Transverse colon (tissue), 4 donors: Measurements from ENCODE around the gene REC114. TPM values are rescaled to one million over a fixed set of nuclear protein-coding genes. Genes with fewer than 3 reads are reported as not detected.
"Not testable (repeated sequence)": the region's sequence is repeated elsewhere in the genome, so short reads cannot be mapped to it uniquely, and the experiment has no call there.

ENCODE experiments used
- DNase-seq: peaks from one replicate; pipeline ENCODE4 v3.0.0-alpha.2; 2019
- H3K27ac ChIP-seq, 4 donors: fragments of 200-600 bp; sonication (generic); 2 replicates each; pipeline ENCODE4 v1.5.1; 2016 to 2018; ENCODE audit warnings: inconsistent platforms in 4 of 4
- H3K27me3 ChIP-seq: fragments of 200-600 bp; sonication (generic); 2 replicates; pipeline ENCODE4 v1.5.1; 2017; ENCODE audit warnings: inconsistent platforms
- H3K36me3 ChIP-seq, 4 donors: fragments of 200-600 bp; sonication (generic); 2 replicates each; pipeline ENCODE4 v1.5.1; 2017 to 2019; ENCODE audit warnings: inconsistent platforms in 4 of 4
- H3K4me1 ChIP-seq, 4 donors: fragments of 200-600 bp; sonication (generic); 2 replicates each; pipeline ENCODE4 v1.5.1; 2017 to 2020; ENCODE audit warnings: inconsistent platforms in 4 of 4
- H3K4me3 ChIP-seq, 4 donors: fragments of 200-600 bp; sonication (generic); 1 replicate in 1 of 4; 2 replicates in 3 of 4; pipeline versions ENCODE4 v1.5.1 to v1.6.1; 2017 to 2019; ENCODE audit warnings: inconsistent platforms in 4 of 4
- H3K9me3 ChIP-seq, 2 donors: fragments of 200-600 bp; sonication (generic); 2 replicates each; pipeline ENCODE4 v1.5.1; 2017 to 2019; ENCODE audit warnings: inconsistent platforms in 2 of 2
- EP300 ChIP-seq: sonication (generic); formaldehyde crosslinking; IDR thresholded peaks from one replicate; pipeline ENCODE4 v1.6.1; 2017; ENCODE audit warnings: antibody characterized with exemption, low read depth
- POLR2A ChIP-seq: fragments of 450-650 bp; IDR thresholded peaks from one replicate; pipeline ENCODE4 v1.6.1; 2016; ENCODE audit warnings: antibody characterized with exemption, mild to moderate bottlenecking, moderate library complexity
- POLR2AphosphoS5 ChIP-seq, 3 donors: sonication (generic); formaldehyde crosslinking; IDR thresholded peaks; one replicate each; pipeline ENCODE4 v1.6.1; 2016; ENCODE audit warnings: antibody characterized with exemption in 3 of 3
- WGBS, 2 donors: methylation state at CpG; one replicate each; pipeline ENCODE4 v1.1.5; 2018; ENCODE audit warnings: low coverage in 1 of 2; 5-methylcytosine and 5-hydroxymethylcytosine counted together
- in situ Hi-C, 4 donors: fragments of 200-750 bp; cut with MboI; loops; one replicate each; pipeline versions ENCODE4 v1.15.0 to v1.15.1; 2017; ENCODE audit warnings: low sequenced_read_pairs in 3 of 4, low pct_ligation_motif_present in 1 of 4, low pct_unique_long_range_greater_than_20kb in 1 of 4
- intact Hi-C: fragments of 100-400 bp; cut with DNase I; formaldehyde crosslinking; loops from one replicate; pipeline ENCODE4 v1.15.1; 2023; ENCODE audit warnings: low total_unique reads
- total RNA-seq, 4 donors: library from RNA; depleted of rRNA; stranded (reverse); fragments of >200 nt; gene quantifications; one replicate each; pipeline ENCODE4 v1.1.0, GENCODE V29; 2016
- TF ChIP-seq, protein P1 (sequence below), 5 experiments: fragments of 200-600 bp in 3 of 5; fragments of 450-650 bp in 2 of 5; sonication (generic) in 3 of 5; IDR thresholded peaks; 1 replicate in 2 of 5; 2 replicates in 3 of 5; pipeline ENCODE4 v1.5.1; 2016 to 2017; ENCODE audit warnings: antibody characterized with exemption in 5 of 5, inconsistent platforms in 3 of 5, mild to moderate bottlenecking in 2 of 5, moderate library complexity in 1 of 5

REC114 gene
- total RNA-seq, 4 donors from 2014 or later: not detected

DNA sequence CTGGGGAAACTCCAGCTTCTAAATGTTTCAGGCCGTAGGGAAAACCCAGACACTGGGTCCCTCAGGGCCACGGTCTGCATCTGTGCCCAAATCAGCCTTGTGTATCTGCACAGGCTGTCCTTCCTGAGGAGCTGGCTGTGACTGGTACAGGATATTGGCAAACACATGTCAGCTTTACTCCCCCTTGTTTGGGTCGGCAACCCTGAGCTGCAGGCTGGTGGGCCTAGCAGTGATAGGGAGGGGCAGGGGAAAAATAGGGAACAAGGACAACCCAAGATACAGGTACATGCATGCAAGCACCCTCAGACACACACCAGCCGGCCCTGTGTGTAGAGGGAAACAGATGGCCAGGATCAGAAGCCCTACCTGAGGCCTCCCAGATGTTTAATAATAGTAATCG is 45.5 kb upstream of the REC114 start:
- no peak for DNase-seq
- H3K9me3 ChIP-seq: no peaks in the 10 kb centered on the region
- no peak overlapping the region for H3K4me3 ChIP-seq
- TF ChIP-seq, protein P1, sequence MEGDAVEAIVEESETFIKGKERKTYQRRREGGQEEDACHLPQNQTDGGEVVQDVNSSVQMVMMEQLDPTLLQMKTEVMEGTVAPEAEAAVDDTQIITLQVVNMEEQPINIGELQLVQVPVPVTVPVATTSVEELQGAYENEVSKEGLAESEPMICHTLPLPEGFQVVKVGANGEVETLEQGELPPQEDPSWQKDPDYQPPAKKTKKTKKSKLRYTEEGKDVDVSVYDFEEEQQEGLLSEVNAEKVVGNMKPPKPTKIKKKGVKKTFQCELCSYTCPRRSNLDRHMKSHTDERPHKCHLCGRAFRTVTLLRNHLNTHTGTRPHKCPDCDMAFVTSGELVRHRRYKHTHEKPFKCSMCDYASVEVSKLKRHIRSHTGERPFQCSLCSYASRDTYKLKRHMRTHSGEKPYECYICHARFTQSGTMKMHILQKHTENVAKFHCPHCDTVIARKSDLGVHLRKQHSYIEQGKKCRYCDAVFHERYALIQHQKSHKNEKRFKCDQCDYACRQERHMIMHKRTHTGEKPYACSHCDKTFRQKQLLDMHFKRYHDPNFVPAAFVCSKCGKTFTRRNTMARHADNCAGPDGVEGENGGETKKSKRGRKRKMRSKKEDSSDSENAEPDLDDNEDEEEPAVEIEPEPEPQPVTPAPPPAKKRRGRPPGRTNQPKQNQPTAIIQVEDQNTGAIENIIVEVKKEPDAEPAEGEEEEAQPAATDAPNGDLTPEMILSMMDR (IDR thresholded peaks at IDR 0.05): no peak
- no peak for TF ChIP-seq POLR2AphosphoS5 (IDR thresholded peaks at IDR 0.05)
- no peak for TF ChIP-seq EP300
- no peak for TF ChIP-seq POLR2A
- intact Hi-C loops: no loop called here
- no peaks in the 10 kb centered on the region for H3K36me3 ChIP-seq
- WGBS, 2 donors: 69% methylated on average over 5 of the region's 5 CpGs; no CpG with 5 or more reads in 1 of the 2 donors
- H3K27ac ChIP-seq: no peak overlapping the region
- H3K27me3 ChIP-seq: peaks cover 10% of the 10 kb centered on the region
- H3K4me1 ChIP-seq: no peaks in the 10 kb centered on the region
- in situ Hi-C loops: no loop called here

DNA sequence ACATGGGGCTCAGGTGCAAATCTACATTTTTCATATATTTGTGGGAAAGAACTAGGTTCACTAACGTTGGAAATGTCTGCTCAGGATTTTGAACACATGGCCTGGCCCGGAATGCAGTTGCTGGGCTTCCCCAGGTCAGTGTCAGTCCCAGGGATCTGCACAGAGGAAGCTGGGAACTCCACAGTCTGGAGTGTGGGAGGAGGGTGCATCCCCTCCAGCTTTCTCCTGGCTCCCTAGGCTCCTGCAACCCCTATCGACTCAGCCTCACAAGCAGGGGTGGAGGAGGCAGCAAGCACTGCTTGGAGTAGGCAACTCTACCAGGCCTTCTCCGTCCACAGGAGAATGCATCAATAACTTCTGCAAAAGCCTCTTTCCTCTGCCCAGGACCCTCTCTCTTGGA is 44.1 kb upstream of the REC114 start:
- WGBS, 2 donors: 86 to 100% methylated on average over 1 to 4 of the region's 4 CpGs
- Histone ChIP-seq H3K27ac (no peak overlapping the region), H3K4me1 (no peaks in the 10 kb centered on the region), H3K27me3 (peaks cover 10% of the 10 kb centered on the region), H3K9me3 (no peaks in the 10 kb centered on the region), H3K4me3 (no peak overlapping the region), H3K36me3 (no peaks in the 10 kb centered on the region)
- intact Hi-C loops: no loop called here
- no peak for DNase-seq
- TF ChIP-seq POLR2AphosphoS5 (IDR thresholded peaks at IDR 0.05): no peak
- no peak for TF ChIP-seq POLR2A
- no peak for TF ChIP-seq EP300
- TF ChIP-seq, protein P1 (IDR thresholded peaks at IDR 0.05): no peak
- in situ Hi-C loops: no loop called here

DNA sequence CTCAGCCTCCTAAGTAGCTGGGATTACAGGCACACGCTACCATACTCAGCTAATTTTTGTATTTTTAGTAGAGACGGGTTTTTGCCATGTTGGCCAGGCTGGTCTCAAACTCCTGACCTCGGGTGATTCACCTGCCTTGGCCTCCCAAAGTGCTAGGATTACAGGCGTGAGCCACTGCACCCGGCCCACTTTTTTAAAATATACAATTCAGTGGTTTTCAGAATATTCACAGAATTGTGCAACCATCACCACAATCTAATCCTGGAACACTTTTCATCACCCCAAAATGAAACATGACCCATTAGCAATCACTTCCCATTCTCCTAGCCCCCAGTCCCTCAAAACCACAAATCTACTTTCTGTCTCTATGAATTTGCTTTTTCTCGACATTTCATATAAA is 42.7 kb upstream of the REC114 start:
- in situ Hi-C loops, H3K36me3 ChIP-seq, H3K9me3 ChIP-seq, H3K4me3 ChIP-seq, H3K27ac ChIP-seq, H3K27me3 ChIP-seq, H3K4me1 ChIP-seq, DNase-seq, intact Hi-C loops: not testable (repeated sequence)
- 58% methylated on average over 5 to 6 of the region's 6 CpGs for WGBS, 2 donors

DNA sequence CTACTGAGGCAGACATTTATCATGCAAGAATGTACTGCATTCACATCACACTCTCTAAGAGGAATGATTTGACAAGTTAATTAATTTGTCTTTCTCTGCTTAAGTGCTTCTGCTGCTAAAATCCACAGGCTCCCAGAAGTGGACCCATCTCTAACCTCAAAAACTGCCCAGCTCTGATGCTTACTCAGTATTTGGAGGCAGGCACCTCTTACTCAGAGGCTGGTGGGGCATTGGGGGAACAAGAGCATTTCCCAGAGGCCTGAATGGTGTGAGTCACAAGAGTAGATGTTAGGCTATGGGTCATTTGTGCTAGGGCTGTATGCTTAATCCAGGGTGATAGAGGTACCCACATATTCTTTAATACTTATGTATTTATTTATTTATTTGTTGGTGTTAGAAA is 39.8 kb upstream of the REC114 start:
- H3K4me3 ChIP-seq: no peak overlapping the region
- in situ Hi-C loops (no loop called here), intact Hi-C loops (no loop called here)
- peaks cover 5% of the 10 kb centered on the region for H3K27me3 ChIP-seq
- TF ChIP-seq, protein P1 (IDR thresholded peaks at IDR 0.05): no peak
- no peak for TF ChIP-seq POLR2A
- TF ChIP-seq POLR2AphosphoS5 (IDR thresholded peaks at IDR 0.05): no peak
- TF ChIP-seq EP300: no peak
- DNase-seq: no peak
- H3K4me1 ChIP-seq: no peaks in the 10 kb centered on the region
- H3K27ac ChIP-seq: no peak overlapping the region
- no peaks in the 10 kb centered on the region for H3K36me3 ChIP-seq
- H3K9me3 ChIP-seq: no peaks in the 10 kb centered on the region

DNA sequence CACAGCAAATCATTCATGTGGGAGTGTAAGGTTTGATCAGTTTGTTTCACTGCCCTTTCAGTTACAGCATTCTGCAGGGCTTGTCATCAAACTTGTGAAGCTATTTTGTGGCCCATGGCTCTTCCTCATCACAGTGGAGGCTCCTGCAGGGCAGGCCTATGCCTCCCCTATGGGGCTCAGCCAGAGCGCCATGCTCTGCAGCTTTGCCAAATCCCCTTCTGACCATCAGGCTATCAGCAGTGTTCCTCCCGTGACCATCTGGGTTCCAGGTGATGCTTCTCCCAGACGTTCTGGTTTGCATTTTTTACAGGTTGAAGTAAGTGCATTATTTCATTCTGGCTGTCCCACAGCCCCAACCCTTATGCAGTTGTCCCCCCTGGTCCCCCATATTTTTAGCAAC is 28.1 kb upstream of the REC114 start:
- no peak for DNase-seq
- Histone ChIP-seq H3K36me3 (no peaks in the 10 kb centered on the region), H3K27me3 (peaks cover 10% of the 10 kb centered on the region), H3K27ac (no peak overlapping the region), H3K4me3 (no peak overlapping the region), H3K4me1 (no peaks in the 10 kb centered on the region), H3K9me3 (no peaks in the 10 kb centered on the region)
- TF ChIP-seq, protein P1 (IDR thresholded peaks at IDR 0.05): no peak
- no peak for TF ChIP-seq POLR2AphosphoS5 (IDR thresholded peaks at IDR 0.05)
- no peak for TF ChIP-seq EP300
- no peak for TF ChIP-seq POLR2A
- intact Hi-C loops: no loop called here
- in situ Hi-C loops: no loop called here
- 82% methylated on average over 3 of the region's 3 CpGs; no CpG with 5 or more reads in 1 of the 2 donors for WGBS, 2 donors
